Esophagus mucosa (tissue), 1 donor: Measurements from ENCODE around the gene RIBC2. TPM values are rescaled to one million over a fixed set of nuclear protein-coding genes. Genes with fewer than 3 reads are reported as not detected.
A peak's percentile ranks its signal among the peaks of the same experiment; 100 is the strongest.
"Not testable (repeated sequence)": the region's sequence is repeated elsewhere in the genome, so short reads cannot be mapped to it uniquely, and the experiment has no call there.

Source experiments
- ATAC-seq: fragments of 200-7000 bp; cut with Tn5 transposase; one replicate; pipeline ENCODE4 v1.9.1; 2020
- total RNA-seq: library from RNA; stranded (reverse); gene quantifications from one replicate; pipeline ENCODE4 v1.2.4, GENCODE V29; 2023
- donor health status: DM: yes; HTN: yes; CAD: no.

RIBC2 gene, protein sequence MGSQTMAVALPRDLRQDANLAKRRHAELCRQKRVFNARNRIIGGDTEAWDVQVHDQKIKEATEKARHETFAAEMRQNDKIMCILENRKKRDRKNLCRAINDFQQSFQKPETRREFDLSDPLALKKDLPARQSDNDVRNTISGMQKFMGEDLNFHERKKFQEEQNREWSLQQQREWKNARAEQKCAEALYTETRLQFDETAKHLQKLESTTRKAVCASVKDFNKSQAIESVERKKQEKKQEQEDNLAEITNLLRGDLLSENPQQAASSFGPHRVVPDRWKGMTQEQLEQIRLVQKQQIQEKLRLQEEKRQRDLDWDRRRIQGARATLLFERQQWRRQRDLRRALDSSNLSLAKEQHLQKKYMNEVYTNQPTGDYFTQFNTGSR
- 0.64 TPM for total RNA-seq

DNA sequence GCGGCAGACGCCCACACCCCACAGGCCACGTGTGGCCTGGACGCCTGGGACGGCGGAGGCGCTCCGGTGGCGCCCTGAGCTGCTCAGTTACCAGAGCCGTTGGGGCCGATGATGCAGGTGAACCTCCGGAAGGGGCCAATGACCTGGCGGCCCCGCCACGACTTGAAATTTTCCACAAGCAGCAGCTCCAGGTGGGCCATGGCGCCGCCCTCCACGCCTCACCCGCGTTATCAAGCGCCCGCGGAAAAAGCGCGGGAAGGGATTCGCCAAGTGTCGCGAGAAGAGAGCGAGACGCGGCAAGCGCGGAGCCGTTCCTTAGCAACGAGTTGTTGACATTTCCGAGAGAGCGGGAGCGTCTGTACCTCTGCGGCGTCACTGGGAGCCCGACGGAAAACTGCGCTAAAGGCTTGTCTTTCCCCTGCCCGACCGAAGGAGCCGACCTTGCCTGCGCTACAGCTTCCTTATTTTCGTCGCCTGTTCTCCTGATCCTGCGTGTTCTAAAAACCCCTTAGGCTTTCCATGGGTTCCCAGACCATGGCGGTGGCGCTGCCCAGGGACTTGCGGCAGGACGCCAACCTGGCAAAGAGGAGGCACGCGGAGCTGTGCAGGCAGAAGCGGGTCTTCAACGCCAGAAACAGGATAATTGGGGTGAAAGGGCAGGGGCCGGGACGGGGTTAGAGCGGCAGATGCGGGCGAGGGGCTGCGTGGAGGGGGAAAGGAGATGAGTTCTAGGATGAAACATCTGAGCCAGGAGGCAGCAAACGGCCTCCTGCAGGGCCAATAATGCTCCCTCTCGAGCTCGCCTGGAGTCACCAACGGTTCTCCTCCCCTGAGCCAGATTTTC lies at the start of gene RIBC2, which contains the start of gene SMC1B:
TSS of gene RIBC2 (plus strand) at position 326 of the 844 bp plus-strand sequence. CDS start at position 520, 194 bp downstream.
TSS of gene SMC1B (minus strand) at position 232 of the 844 bp plus-strand sequence. CDS start at position 200, 32 bp downstream.
- peak; percentile 72 for ATAC-seq

DNA sequence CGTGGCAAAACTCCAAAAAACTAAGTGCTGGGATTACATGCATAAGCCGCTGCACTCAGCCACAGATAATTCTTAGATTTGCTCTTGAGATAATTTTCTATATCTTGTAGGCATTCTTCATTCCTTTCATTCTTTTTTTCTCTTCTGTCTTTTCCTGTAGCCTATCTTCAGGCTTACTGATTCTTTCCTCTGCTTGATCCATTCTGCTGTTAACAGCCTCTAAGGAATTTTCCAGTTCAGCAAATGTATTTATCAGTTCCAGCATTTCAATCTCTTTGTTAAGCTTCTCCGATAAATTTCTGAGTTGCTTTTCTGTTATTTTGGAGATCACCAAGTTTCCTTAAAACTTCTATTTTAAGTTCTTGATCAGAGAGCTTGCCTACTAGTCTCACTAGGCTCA lies 46.8 kb upstream of the RIBC2 start:
- no peak for ATAC-seq

DNA sequence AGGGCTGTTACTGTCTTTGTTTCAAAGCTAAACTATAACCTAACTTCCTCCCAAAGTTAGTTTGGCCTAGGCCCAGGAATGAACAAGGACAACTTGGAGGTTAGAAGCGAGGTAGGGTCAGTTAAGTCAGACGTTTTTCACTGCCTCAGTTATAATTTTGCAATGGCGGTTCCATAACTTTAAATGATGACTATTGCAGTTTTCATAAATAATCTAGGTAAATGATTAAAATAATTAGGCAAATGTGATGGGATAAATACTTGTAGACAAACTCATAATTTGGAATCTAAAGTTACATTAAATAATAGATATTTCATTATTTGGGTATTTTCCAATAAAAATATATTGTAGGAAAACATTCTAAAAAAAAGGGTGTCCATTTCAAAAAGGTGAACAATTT lies 39.9 kb upstream of the RIBC2 start:
- not testable (repeated sequence) for ATAC-seq

DNA sequence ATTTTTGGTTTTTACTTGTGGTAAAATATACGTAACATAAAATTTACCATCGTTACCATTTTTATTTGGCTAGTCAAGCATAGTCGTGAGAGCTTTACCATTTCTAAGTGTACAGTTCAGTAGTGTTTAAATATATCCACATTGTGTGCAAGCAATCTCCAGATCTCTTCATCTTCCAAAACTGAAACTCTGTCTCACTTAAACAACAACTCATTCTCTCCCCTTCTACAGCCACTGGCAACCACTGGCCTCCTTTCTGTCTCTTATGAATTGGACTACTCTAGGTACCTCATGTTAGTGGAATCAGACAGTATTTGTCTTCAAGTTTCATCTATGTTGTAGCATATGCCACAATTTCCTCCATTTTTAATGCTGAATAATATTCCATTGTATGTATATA lies 37.5 kb upstream of the RIBC2 start:
- no peak for ATAC-seq

DNA sequence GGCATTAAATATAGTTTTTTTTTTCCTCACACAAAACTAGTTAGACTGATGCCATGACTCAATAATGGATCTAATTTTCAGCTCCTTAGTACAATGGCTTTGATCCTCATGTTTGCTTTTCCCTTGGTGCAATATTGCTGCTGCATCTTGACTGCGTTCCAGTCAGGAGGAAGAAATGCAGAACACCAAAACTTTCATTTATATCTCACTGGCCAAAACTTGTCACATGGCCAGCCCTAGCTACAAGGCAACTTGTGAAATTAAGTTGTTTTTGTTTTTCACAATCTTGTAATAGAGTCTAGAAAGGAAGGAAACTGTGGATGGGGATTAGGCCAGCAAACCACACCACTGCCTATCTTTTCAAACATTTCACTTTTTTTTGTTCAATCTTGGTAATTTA lies 36.8 kb upstream of the RIBC2 start:
- ATAC-seq: peak; percentile 81

DNA sequence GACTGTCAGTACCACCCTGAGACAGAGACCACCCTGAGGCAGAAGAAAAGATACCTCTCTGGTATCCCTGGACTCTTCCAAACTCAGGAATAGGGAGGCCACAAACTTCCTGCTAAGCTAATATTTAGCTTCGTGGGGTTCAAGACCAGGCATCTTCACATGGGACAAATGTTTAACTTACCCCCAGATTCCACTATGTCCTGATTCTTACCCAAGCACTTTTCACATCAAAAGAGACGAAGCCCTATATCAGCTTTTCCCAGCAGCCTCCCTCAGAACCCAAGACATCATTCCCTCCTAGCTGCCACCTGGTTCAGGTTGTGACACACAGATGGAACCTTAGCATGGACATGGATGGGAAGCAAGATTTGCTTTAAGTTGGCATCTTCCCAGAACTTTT lies 32.1 kb upstream of the RIBC2 start:
- ATAC-seq: no peak

DNA sequence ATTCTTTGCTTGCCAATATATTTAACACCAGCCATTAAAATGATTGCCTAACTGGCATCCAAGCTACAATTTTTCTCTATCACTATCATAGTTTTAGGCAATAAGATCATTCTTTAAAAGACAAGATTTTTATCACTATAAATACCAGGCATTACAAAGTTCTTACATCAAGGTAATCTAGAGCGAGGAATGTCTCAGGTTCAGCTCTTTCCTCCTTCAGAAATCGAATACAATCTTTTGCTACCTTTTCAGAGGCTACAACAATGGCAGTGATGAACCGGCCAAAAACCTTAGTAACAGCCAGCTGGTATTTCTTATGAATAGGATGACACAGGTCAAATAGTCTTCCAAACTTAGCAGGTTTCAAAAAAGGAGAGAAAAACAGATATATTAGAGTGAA lies 23.9 kb upstream of the RIBC2 start:
- ATAC-seq: no peak

DNA sequence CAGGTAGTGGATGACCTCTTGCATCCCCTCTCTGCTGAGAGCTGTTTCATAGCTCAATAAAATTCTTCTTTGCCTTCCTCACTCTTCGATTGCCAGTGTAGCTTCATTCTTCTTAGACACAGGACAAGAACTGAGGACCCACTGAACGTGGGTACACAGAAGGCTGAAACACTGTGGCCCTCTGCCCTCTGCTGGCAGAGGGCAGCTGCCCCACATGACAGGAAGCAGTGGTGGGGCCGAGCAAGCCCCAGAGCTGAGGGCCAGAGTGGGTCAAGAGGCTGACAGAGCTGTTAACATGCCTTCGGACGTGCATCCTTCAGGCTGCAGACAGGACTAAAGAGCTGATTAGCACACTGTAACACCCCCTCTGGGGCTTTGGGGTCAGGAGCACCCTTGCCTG lies 15.7 kb upstream of the RIBC2 start:
- ATAC-seq: no peak

DNA sequence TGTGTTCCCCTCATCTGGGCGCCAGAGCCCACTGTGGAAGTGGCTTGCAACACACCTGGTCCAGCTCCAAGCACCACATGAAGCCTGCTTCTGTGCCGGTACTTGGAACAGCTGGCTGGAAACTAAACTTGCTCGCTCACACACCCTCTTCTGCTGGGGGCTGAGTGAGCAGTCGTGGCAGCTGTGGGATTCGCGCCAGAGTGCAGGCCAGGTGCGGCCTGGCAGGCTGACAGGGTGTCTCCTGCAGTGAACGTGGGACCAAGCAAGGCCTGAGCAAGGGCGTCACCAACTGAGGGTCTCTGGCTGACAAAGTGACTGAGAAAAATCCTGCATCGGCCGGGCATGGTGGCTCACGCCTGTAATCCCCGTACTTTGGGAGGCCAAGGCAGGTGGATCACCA lies 15.3 kb upstream of the RIBC2 start:
- ATAC-seq: no peak

DNA sequence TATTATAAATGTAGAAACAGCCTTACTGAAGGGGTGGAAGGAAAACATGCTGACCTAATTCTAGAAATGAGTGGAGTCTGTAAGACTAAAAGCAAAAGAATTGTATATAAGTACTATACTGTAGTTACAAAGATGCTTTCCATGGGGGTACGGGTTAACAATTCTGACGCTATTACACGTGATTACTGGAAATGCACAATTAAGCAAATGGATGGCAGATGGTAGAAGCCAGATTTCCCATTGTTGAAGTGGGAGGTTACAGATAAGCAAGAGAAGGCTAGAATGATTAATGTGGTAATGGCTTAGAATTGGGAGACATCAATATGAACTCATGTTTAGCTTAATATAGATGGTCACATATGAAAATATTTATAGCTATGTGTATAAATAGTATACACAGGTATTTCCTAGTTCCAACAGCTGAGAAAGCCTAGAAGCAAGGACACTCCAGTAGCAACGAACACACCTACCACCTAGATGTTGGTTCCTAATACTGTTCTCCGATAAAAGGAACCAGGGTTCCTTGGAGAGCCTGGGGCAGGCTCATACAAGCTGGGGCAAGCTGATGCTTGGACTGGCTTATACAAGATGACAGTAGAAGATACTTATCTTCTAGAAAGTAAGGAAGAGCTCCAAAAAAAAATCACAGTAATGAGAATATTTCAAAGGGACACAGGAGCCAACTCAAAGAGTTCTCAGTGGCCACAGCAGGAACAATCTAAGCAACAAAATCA lies 13.6 kb upstream of the RIBC2 start:
- ATAC-seq: peak; percentile 41

DNA sequence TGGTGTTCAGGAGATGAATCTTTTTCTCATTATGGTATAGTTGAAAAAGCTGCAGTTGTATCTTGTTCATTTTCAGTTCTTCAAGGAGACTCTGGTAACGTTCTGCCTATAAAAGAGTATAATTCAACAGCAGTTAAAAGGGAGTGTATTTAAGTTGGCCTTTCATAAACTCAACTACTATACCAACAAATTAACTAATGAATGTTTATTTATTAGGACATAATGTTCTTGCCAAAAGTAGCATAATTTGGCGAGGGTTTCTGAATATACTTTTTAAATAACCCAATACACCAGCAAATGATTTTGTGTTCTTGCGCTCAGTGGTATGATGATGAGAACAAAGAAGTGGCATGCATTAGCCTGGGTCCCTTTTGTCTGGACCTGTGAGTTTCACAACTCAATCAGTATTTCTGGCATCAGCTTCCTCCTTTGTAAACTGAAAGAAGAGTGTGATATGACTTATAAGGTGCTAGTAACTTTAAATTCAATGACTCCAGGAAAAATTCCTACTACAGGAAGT lies 11.0 kb upstream of the RIBC2 start:
- no peak for ATAC-seq

DNA sequence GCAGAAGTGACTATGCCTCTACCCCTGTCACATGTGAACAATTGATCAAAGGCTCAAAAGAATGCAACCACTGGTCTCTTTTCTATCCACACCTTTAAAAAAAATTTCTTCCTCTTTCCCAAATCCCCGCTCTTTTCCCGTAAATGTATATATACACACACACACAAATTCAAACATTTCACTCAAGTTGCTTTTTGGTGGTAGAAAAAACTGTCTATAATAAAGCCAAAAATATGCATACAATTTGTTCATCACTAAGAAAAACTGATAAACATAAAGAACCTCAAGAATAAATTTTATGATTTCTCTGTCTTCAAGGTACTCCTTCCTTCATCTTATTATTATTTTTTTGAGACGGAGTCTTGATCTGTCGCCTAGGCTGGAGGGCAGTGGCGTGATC lies 5.7 kb upstream of the RIBC2 start:
- no peak for ATAC-seq

DNA sequence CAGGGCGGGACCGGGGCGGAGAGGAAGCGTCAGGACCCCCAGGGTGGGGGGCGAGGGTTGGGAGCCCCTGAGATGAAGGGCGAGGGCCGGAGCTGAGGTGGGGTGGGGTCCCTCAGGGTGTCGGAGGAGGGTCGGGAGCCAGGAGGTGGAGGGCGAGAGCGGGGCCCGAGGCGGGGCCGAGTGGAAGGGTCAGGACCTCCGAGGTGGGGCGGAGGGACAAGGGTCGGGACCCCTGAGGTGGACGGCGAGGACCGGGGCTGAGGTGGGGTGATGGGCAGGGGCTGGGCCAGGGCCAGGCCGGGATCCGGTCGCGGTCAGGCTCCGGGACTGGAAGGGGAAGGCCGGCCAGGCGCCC lies 503 bp upstream of the RIBC2 start:
- ATAC-seq: peak; percentile 50

DNA sequence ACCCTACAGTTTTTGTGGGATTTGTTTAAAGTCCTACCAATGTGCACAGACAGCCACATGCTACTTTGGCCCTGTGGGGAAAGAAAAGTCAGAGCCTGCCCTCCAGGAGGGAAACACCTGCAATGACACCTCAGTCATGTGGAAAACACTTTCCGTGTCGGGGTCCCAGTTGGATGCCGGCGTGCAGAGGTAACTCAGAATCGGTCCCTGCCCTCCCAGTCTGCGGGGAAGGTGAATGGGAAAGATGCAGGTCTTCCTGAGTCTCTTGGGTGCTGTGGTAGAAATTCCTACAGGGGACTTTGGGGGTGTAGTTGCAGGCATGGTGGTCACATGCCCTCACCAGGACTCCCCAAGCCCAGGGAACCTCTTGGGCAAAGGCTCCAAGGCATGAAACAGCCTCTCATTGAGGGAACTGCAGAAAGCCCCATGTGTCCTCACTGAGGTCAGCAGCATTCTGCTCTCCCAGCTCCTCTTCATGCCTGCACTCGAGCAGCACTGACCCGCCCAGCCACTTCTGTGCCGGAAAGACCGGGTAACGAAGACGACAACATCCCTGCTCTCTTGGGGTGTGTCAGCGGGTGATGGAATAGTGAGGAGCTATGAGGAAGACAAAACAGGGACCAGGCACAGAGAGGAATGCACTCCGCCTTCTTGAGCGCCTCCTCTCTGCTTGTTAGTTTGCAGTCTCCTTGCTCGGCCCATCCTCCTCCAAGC lies 4.7 kb downstream of the RIBC2 start:
- ATAC-seq: peak; percentile 81

DNA sequence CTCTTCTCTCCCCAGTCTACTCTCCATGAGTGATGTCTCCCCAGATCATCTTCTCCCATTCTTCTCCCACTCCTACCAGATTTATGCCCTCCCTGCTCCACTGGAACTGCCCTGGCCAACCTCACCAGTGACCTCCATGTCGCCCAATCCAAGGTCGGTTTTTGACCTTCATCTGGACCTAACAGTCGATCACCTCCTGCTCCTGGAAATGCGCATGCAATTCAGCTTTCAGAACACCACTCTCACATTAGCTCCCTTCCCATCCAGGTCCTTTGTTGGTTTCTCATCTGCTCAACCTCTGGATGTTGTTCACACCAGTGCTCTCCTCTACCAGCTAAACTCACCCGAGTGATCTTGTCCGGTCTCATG lies 5.3 kb downstream of the RIBC2 start:
- ATAC-seq: no peak

DNA sequence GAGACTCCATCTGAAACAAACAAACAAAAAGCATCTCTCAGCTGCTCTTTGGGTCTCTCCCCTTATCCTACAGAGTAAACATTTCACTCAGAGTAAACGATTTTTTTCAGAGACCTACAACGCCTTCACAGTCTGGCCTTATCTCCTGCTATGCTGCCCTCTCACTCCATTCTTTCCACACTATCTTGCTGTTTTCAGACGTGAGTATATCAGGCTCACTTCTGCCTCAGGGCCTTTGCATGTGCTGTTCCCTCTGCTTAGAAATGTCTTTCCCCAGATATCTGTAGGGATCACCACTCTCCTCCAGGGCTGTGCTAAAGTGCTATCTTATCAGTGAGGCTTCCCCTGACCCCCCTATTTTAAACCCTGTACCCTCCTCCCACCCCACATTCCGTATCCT lies 6.5 kb downstream of the RIBC2 start:
- ATAC-seq: no peak

DNA sequence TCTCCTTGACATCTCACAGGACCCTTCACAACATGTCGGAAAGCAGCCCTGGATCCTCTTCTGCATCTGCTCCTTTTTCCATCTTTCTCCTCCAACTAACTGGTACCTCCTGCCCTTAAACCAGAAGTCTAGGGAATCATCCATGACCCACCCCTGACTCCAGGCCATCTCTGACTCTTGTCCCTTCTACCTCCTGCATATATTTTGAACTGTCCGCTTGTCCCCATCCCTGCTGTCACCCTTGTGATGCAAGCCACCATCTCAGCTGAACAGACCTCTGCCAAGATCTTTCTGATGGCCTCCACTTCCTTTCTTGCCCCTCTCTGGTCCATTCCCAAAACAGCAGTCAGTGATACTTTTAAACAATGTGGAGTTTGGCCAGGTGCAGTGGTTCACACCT lies 7.0 kb downstream of the RIBC2 start:
- no peak for ATAC-seq

DNA sequence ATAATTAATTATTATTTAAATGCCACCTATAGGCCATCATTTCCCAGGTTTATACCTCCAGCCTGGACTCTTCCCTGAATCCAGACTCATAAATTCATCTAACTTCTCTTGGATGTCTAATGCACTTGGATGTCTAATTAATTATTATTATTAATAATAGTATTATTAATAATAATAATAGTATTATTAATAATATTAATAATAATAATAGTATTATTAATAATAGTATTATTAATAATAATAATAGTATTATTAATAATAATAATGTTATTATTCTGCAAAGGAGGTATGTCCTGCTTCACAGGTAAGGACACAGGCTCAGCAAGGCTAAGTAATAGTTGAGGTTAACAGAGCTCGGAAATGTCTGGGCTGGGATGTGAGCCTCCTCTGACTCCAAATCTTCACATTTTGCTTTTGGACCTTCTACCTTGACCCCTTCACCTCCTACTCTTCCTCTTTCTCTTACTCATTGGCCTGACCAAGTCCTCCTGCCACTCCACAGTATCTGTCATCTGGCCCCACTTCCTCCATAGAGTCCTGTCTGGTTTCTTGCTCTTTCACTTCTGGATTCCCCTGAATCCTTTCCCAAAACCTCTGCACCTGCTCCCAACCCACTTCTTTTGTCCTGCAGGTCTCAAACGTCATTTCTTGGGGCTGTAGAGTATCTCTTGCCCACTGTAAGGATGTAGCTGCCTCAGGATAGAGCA lies 8.0 kb downstream of the RIBC2 start:
- ATAC-seq: no peak

DNA sequence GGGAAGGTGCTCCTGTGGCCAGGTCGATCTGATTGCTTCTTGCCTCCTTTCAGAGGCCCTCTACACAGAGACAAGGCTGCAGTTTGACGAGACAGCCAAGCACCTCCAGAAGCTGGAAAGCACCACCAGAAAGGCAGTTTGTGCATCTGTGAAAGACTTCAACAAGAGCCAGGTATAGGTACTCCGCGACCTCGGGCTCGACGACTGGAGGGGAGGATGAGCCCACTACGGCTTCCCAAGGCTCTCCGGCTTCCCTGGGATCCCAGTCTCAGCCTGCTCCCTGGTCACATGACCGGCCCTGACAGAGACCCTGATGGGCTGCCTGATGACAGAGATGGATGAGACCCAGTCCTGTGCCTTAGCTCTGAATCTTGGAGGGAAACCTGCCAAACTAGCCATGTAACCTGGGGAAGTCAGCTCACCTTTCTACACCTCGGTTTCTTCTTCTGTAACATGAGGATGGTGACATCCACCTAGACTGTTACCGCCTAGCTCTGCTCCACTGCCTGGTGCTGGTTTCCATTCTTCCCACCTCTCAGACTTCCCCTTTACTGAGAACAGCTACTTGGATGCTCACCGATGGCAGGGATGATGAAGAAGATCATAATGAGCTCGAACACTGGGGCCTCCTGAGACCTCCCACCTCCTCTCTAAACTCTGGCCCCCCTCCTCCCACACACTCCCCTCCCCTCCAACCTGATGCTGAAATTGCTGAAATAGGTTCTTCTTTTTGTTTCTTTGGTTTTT lies 8.9 kb downstream of the RIBC2 start:
- no peak for ATAC-seq

DNA sequence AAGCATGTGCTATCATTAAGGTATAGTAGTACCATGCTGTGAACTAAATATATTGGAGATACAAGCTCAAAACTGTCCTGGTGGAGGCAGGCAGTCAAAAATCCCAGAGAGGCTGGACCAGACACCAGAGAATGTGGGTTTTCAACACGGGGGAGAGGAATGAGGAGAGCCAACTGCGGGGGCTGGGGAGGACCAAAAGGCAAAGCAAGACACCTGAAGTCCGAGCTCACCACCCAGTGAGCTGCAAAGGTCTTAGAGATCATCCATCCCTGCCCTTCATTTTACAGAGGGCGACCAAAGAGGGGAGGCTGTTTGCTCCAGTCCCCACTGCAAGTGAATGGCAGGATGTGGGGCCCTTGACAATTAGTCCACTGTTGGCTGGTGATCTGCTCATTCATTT lies 10.0 kb downstream of the RIBC2 start:
- no peak for ATAC-seq

DNA sequence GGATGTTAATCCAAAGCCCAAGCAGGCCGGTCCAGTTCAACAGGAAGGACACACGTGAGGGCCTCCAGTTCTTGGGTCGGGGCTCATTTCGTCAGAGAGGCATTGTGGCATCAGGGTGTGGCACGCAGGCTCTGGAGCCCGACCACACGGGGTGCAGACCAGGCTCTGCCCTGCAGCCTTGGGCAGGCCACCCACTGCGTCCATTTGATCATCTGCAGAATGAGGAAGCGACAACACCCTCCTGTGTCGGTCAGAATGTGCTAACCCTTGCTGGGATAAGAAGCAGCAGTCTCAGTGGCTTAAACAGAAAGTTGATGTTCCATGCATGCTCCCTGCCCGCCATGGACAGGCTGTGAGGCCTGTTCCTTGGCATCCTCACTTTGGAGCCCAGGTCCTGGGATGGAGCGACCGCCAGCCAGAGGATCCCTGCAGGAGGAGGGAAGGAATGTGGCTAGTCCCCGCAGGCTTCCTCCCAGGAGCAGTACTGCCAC lies 10.8 kb downstream of the RIBC2 start:
- ATAC-seq: peak; percentile 92
